Activated T-cell treated with anti-CD3 and anti-CD28 coated beads for 48 hours (primary cell): Measurements from ENCODE around the gene CAMKK1.

Source experiments
- DNase-seq: peaks from one replicate; pipeline ENCODE4 v3.0.0-alpha.2; 2020; ENCODE audit warnings: low read depth

The CAMKK1 gene

GRCh38 chr17:3917391-3917931 lies 24.6 kb upstream of the CAMKK1 start:
- DNase-seq, result no peak

- DNase-seq, result no peak
These were observed 24.0 kb upstream of the CAMKK1 start for GRCh38 chr17:3916825-3917224.

DNA sequence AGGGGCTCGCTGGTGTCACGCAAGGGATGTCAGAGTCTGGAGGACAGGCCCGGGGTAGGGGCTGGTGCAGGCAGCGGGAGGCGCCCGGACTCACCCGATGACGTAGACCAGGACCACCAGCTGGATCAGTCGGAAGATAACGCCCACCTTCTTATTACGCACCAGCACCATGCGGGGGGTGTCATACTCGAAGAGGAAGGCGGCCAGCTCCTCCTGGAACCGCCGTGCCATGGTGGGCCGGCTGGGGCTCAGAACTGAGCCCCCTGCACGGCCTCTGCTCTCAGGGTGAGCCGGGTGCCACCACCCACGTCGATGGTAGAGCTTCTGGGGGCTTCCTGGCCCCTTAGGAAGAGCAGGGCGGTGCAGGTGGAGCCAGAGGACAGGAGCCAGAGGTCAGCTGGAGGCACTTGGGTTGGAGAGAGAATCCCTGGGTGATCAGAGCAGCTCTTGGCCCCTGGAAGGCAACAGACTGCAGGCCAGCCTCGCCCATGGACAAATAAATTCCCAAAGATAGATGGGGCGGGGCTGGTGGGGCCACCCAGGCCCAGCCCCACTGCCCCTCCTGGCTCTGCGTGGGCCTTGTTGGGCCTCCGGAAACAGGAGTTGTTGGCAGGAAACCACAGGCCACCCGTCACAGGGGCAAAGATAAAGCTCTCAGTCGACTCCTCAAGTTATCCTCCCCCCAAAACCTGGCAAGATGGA lies 23.3 kb upstream of the CAMKK1 start, which contains the start of gene P2RX1:
P2RX1 (minus strand) TSS at position 471 of the 702 bp plus-strand sequence; CDS start at position 231, 240 bp downstream.
- peak; percentile 34 for DNase-seq

DNA sequence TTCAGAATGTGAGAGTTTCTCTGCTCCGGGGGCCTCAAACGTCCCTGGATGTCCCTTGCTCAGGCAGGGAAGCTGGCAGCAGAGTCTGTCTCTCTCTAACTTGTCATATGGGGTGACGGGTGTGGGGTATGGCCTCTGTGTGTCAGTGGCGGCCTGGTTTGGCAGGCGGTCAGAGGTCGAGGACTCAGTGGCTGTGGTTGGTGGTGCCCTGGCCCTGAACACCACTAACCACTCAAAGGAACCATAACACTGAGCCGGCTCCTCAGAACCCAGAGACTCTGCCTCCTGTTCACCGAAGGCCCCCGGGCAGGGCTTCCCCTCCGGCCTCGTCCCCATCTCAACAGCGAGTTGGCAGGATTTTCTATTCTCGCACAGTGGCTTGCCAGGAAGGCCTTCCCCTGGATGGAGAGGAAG lies 22.7 kb upstream of the CAMKK1 start:
- DNase-seq, result no peak

GRCh38 chr17:3914312-3914670 lies 21.4 kb upstream of the CAMKK1 start:
- no peak for DNase-seq

DNA sequence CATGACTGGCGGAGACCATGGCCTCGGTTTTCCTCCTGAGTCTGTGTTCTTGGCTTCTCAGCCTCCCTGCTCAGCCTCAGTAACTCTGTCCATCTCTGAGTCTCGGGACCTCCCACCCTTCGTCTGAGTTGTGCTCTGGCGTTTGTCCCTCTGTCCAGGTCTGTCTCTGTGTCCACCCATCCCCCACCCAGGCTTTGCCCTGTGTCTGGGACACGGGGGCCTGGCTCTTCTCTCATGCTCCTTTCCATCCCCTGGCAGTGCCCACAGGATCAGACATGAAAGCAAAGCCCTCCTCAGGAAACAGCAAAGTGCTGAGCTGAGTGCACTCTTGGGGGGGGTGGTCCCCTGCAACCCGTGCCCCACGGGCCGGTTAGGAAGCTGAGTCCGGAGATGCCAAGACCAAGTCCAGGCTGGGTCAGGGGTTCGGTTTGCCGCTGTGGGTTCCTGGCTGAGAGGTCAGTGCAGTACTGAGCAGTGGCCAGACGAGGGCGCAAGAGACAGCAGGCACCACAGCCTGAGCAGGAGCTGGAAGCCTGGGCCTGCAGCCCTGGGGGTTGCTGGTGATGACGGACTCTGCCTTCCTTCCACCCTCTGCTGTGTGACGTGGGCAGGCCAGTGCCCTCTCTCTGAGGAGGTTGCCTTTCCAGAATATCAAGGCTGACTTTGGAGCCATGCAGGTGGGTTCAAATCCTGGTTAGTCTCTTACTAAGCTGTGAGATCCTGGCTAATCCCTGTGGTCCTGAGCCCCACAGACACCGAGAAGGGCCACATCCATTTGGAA lies 20.9 kb upstream of the CAMKK1 start:
- peak; percentile 72 for DNase-seq

GRCh38 chr17:3912827-3913226 lies 20.0 kb upstream of the CAMKK1 start:
- no peak for DNase-seq

GRCh38 chr17:3911271-3912053 lies 18.6 kb upstream of the CAMKK1 start:
- peak; percentile 70 for DNase-seq

GRCh38 chr17:3910420-3911270 lies 17.8 kb upstream of the CAMKK1 start:
- DNase-seq, result no peak

GRCh38 chr17:3909257-3909656 lies 16.4 kb upstream of the CAMKK1 start:
- no peak for DNase-seq

DNA sequence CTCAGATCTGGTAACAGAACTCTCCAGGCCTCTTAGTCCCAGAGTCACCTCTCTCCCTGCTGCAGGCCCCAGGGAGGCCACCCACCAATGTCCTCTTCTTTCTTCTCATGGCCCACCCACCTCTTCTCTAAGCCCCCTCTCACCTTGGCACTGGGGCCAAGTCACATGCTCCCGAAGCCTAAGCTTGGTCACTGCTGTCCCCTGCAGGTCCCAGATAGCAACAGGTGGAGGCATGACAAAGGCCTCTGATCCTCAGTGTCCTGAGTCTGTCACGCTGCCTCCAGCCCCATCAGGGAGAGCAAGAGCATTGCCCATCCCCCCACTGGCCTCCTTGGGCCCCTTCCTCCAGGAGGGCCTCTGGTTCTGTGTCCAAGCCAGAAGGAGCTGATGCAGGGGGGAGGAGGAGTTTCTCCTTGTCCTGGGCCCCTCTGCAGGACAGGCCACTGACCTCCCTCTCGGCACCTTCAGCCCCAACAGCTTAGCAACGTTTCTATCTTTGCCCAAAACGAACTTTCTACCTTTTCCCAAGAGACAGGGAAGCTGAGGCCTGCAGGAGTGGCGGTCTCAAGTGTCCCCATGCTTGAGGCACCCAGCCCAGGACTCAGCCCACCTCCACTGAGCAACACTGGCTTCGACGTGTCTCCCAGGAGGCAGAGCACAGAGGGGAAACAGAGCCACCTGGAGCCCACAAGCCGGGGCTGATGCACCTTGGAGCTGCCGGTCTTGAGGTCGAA lies 14.8 kb upstream of the CAMKK1 start:
- no peak for DNase-seq

- no peak for DNase-seq
These were observed 14.0 kb upstream of the CAMKK1 start for GRCh38 chr17:3906881-3907280.

- no peak for DNase-seq
These were observed 12.2 kb upstream of the CAMKK1 start for GRCh38 chr17:3905017-3905520.

- no peak for DNase-seq
These were observed 11.6 kb upstream of the CAMKK1 start for GRCh38 chr17:3904501-3904900.

GRCh38 chr17:3903881-3904290 lies 11.0 kb upstream of the CAMKK1 start:
- DNase-seq, result no peak

- no peak for DNase-seq
These were observed 10.4 kb upstream of the CAMKK1 start for GRCh38 chr17:3903051-3903825.

DNA sequence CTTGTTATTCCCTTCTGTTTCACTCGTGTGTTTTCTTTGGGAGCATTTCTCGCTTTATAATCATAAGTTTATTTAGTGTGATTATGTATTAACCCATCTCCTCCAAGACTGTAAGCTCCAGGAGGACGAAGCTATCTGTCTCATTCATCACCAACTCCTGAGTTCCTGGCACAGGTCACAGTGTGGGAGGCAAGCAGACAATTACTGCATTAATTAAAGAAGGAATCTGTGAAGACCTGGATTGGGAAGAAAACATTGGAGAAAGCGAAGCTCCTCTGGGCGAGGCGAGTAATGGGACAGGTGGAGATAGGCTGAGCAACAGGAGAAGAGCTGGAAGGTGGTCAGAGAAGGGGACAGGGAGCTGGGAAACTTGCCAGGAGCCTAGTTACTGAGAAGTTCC lies 7.8 kb upstream of the CAMKK1 start:
- no peak for DNase-seq

DNA sequence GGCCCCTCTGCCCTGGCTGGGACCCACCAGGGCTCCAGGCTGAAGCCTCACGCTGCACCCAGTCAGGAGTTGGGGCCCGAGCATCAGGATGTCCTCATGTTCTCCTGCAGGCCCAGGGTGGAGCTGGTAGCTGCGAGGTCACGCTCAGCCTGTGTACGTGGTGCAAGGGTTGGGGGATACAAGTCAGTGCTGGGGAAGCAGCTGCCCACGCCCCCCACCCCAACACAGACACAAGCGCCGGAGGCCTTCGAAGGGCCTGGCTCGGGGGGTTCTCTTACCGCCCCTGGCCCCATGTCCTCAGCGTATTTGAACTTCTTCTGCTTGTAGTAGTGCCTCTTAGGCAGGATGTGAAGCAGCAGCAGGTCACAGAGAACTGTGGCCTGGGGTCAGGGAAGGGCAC lies 4.9 kb upstream of the CAMKK1 start:
- DNase-seq, result no peak

GRCh38 chr17:3896968-3897235 lies 4.0 kb upstream of the CAMKK1 start:
- DNase-seq, result no peak
